Panc1 (cell line): ENCODE data around the gene CCR7. TPM values are rescaled to one million over a fixed set of nuclear protein-coding genes. Genes with fewer than 3 reads are reported as not detected.

Experiments used
- ATAC-seq: fragments of 200-7000 bp; cut with Tn5 transposase; 2 replicates; pipeline ENCODE4 v1.9.1; 2020; ENCODE audit warnings: mild to moderate bottlenecking, moderate library complexity
- BruUV-seq: library from RNA; stranded (reverse); fragments of 400-500 nt; replicated peaks from 2 replicates; lab custom pipeline; 2021; lab: Mats Ljungman, UMichigan
- CTCF ChIA-PET: fragments of 300-600 bp; sonication (Branson Sonifier 250); formaldehyde crosslinking; loops from one replicate; lab custom pipeline; 2022; ENCODE audit warnings: antibody characterized with exemption; lab: Charles Lee
- POLR2A ChIA-PET: fragments of 300-600 bp; sonication (Branson Sonifier 250); formaldehyde crosslinking; loops from one replicate; lab custom pipeline; 2022; ENCODE audit warnings: antibody characterized with exemption; lab: Charles Lee
- DNase-seq: peaks from one replicate; pipeline ENCODE4 v3.0.0-alpha.2; 2010; ENCODE audit warnings: low read depth, low spot score
- H3K27ac ChIP-seq: 2 replicates; pipeline ENCODE4 v1.5.1; 2011; ENCODE audit warnings: mild to moderate bottlenecking, low read length, inconsistent platforms
- H3K27me3 ChIP-seq: fragments of 200-500 bp; sonication (Bioruptor generic); 2 replicates; pipeline ENCODE4 v1.6.0; 2014; ENCODE audit warnings: low read length, inconsistent platforms; ENCODE audit not compliant: control insufficient read depth, insufficient read depth
- H3K36me3 ChIP-seq: fragments of 200-500 bp; sonication (Bioruptor generic); 2 replicates; pipeline ENCODE4 v1.5.1; 2014; ENCODE audit warnings: inconsistent platforms, mild to moderate bottlenecking, low read length, moderate library complexity; ENCODE audit not compliant: control insufficient read depth, insufficient read depth
- H3K4me1 ChIP-seq: 2 replicates; pipeline ENCODE4 v1.5.1; 2011; ENCODE audit warnings: inconsistent platforms, mild to moderate bottlenecking, low read length, moderate library complexity; ENCODE audit not compliant: control insufficient read depth, insufficient read depth
- H3K4me3 ChIP-seq, 2 experiments: 2 replicates each; pipeline ENCODE4 v1.5.1; 2011 to 2012; ENCODE audit warnings: low read depth in 2 of 2, low read length in 2 of 2, mild to moderate bottlenecking in 2 of 2, inconsistent platforms in 1 of 2, moderate library complexity in 1 of 2
- H3K9me3 ChIP-seq: fragments of 200-500 bp; sonication (Bioruptor generic); 2 replicates; pipeline ENCODE4 v1.5.1; 2014; ENCODE audit warnings: low read depth, mild to moderate bottlenecking, inconsistent platforms, low read length, moderate library complexity; ENCODE audit not compliant: control insufficient read depth, insufficient read depth
- CTCF ChIP-seq: fragments of 450-650 bp; IDR thresholded peaks from 2 replicates; pipeline ENCODE4 v1.5.1; 2017; ENCODE audit warnings: mild to moderate bottlenecking
- POLR2AphosphoS5 ChIP-seq: IDR thresholded peaks from 2 replicates; pipeline ENCODE4 v1.6.1; 2012; ENCODE audit warnings: mild to moderate bottlenecking, low read depth, low read length, moderate library complexity
- REST ChIP-seq, 2 experiments: IDR thresholded peaks; 2 replicates each; pipeline ENCODE4 v1.6.1; 2011 to 2012; ENCODE audit warnings: low read depth in 2 of 2, control low read depth in 1 of 2, low read length in 1 of 2, mild to moderate bottlenecking in 1 of 2, moderate library complexity in 1 of 2; ENCODE audit not compliant: insufficient read depth in 1 of 2
- SIN3A ChIP-seq: IDR thresholded peaks from 2 replicates; pipeline ENCODE4 v1.6.1; 2012; ENCODE audit warnings: low read depth, mild to moderate bottlenecking, low read length, moderate library complexity, borderline replicate concordance; ENCODE audit not compliant: insufficient read depth
- TCF7L2 ChIP-seq: IDR thresholded peaks from 2 replicates; pipeline ENCODE4 v1.6.1; 2011; ENCODE audit warnings: mild to moderate bottlenecking, low read depth, low read length, inconsistent platforms
- in situ Hi-C: cut with HindIII; loops from 2 replicates; pipeline ENCODE4 v1.10.0; 2016; ENCODE audit warnings: low sequenced_read_pairs, low pct_unique_long_range_greater_than_20kb
- intact Hi-C: fragments of 100-400 bp; cut with micrococcal nuclease; formaldehyde crosslinking; loops from one replicate; pipeline ENCODE4 v1.10.0; 2022; ENCODE audit not compliant: unreplicated experiment
- total RNA-seq: library from RNA; stranded (reverse); gene quantifications from one replicate; pipeline ENCODE4 v1.2.1, GENCODE V29; 2021; ENCODE audit not compliant: unreplicated experiment

Gene CCR7
- total RNA-seq, 1 experiment from 2014 or later, result 0.44 TPM

GRCh38 chr17:40533896-40534295 is 31.4 kb downstream of the CCR7 start:
- H3K27ac ChIP-seq, result no peak overlapping the region
- in situ Hi-C loops, result loop anchor here (5.0 kb wide), 1 partner anchor 37 kb away; no protein-coding TSS in a partner anchor
- H3K4me1 ChIP-seq, result no peaks in the 10 kb centered on the region
- no TSS peak for BruUV-seq
- intact Hi-C loops, result loop anchor here (1.0 to 5.0 kb wide), 2 partner anchors 93 to 177 kb away; no protein-coding TSS in a partner anchor
- CTCF ChIA-PET, result interaction anchor here (0.6 to 3.5 kb wide), 17 partner anchors 14 to 240 kb away, joined by 3 to 25 read pairs (median 8); partner anchors contain the start of genes GJD3, IGFBP4 and TOP2A
- no peak overlapping the region for H3K4me3 ChIP-seq
- H3K36me3 ChIP-seq, result no peaks in the 10 kb centered on the region
- DNase-seq (no peak), ATAC-seq (peak; percentile 9; the same call in 1 of the 2 replicates)
- POLR2A ChIA-PET, result interaction anchor here (0.7 kb wide), 1 partner anchor 48 kb away, joined by 3 read pairs; no protein-coding TSS in a partner anchor
- TF ChIP-seq SIN3A, result no peak
- TF ChIP-seq REST (IDR thresholded peaks at IDR 0.05; ENCODE audit: insufficient read depth in 1 of 2, low read depth in 2 of 2, low read length in 1 of 2), result no peak
- no peak for TF ChIP-seq TCF7L2
- TF ChIP-seq POLR2AphosphoS5, result no peak
- TF ChIP-seq CTCF, result no peak
- H3K27me3 ChIP-seq, result no peaks in the 10 kb centered on the region
- no peaks in the 10 kb centered on the region for H3K9me3 ChIP-seq

GRCh38 chr17:40532520-40533253 is 32.6 kb downstream of the CCR7 start:
- BruUV-seq, result no TSS peak
- Histone ChIP-seq H3K27me3 (no peaks in the 10 kb centered on the region), H3K27ac (no peak overlapping the region), H3K36me3 (no peaks in the 10 kb centered on the region), H3K9me3 (no peaks in the 10 kb centered on the region), H3K4me1 (no peaks in the 10 kb centered on the region), H3K4me3 (no peak overlapping the region)
- ChIA-PET POLR2A (no interaction called here), CTCF (interaction anchor here (0.6 to 3.5 kb wide), 28 partner anchors 9 to 867 kb away, joined by 3 to 25 read pairs (median 5); partner anchors contain the start of genes GJD3, IGFBP4 and TOP2A)
- no peak for TF ChIP-seq TCF7L2
- no peak for TF ChIP-seq CTCF
- no peak for TF ChIP-seq REST (IDR thresholded peaks at IDR 0.05; ENCODE audit: insufficient read depth in 1 of 2, low read depth in 2 of 2, low read length in 1 of 2)
- TF ChIP-seq SIN3A, result no peak
- no peak for TF ChIP-seq POLR2AphosphoS5
- intact Hi-C loops (loop anchor here (1.0 to 5.0 kb wide), 2 partner anchors 91 to 175 kb away; no protein-coding TSS in a partner anchor), in situ Hi-C loops (loop anchor here (5.0 kb wide), 1 partner anchor 35 kb away; no protein-coding TSS in a partner anchor)
- ATAC-seq (no peak; the same call in 1 of the 2 replicates), DNase-seq (no peak)
